Activated CD4-positive, alpha-beta memory T cell treated with anti-CD3 and anti-CD28 coated beads, Interleukin-2, amount 10 ng/mL, durations not matched to agents 7 days and 5 days (primary cell): ENCODE results near the gene TSPAN8. TPM values are rescaled to one million over a fixed set of nuclear protein-coding genes. Genes with fewer than 3 reads are reported as not detected.
"Not testable (repeated sequence)": the region's sequence is repeated elsewhere in the genome, so short reads cannot be mapped to it uniquely, and the experiment has no call there.

Experiments
- CTCF ChIA-PET: fragments of 350-600 bp; sonication (Branson Sonifier 250); formaldehyde crosslinking; loops from one replicate; lab custom pipeline; 2021; ENCODE audit warnings: antibody characterized with exemption, inconsistent platforms; lab: Charles Lee
- POLR2A ChIA-PET: fragments of 350-600 bp; sonication (Branson Sonifier 250); formaldehyde crosslinking; loops from one replicate; lab custom pipeline; 2021; ENCODE audit warnings: antibody characterized with exemption; lab: Charles Lee
- DNase-seq: peaks from one replicate; pipeline ENCODE4 v3.0.0-alpha.2; 2020
- H3K27ac Mint-ChIP-seq: one replicate; pipeline ENCODE4 v1.8.0; 2021; ENCODE audit warnings: mild to moderate bottlenecking, mixed read lengths
- H3K27me3 Mint-ChIP-seq: one replicate; pipeline ENCODE4 v1.8.0; 2021; ENCODE audit warnings: mixed read lengths
- H3K36me3 Mint-ChIP-seq: one replicate; pipeline ENCODE4 v1.8.0; 2021; ENCODE audit warnings: low read depth, mixed read lengths
- H3K4me1 Mint-ChIP-seq: one replicate; pipeline ENCODE4 v1.8.0; 2021; ENCODE audit warnings: mixed read lengths
- H3K4me3 Mint-ChIP-seq: one replicate; pipeline ENCODE4 v1.8.0; 2021; ENCODE audit warnings: mild to moderate bottlenecking, mixed read lengths
- H3K9me3 Mint-ChIP-seq: one replicate; pipeline ENCODE4 v1.8.0; 2021; ENCODE audit warnings: mixed read lengths
- total RNA-seq, 2 experiments: library from RNA; stranded (reverse); gene quantifications; one replicate each; pipeline ENCODE4 v1.2.3, GENCODE V29; 2021

The TSPAN8 gene
- total RNA-seq, 2 experiments from 2014 or later: not detected

GRCh38 chr12:71134405-71134804 lies 23.4 kb downstream of the TSPAN8 start:
- Mint-ChIP-seq H3K9me3 (no peaks in the 10 kb centered on the region), H3K36me3 (no peaks in the 10 kb centered on the region), H3K27me3 (no peaks in the 10 kb centered on the region), H3K27ac (no peak overlapping the region), H3K4me1 (no peaks in the 10 kb centered on the region), H3K4me3 (no peak overlapping the region)
- POLR2A ChIA-PET: no interaction called here
- CTCF ChIA-PET: no interaction called here
- DNase-seq: no peak

DNA sequence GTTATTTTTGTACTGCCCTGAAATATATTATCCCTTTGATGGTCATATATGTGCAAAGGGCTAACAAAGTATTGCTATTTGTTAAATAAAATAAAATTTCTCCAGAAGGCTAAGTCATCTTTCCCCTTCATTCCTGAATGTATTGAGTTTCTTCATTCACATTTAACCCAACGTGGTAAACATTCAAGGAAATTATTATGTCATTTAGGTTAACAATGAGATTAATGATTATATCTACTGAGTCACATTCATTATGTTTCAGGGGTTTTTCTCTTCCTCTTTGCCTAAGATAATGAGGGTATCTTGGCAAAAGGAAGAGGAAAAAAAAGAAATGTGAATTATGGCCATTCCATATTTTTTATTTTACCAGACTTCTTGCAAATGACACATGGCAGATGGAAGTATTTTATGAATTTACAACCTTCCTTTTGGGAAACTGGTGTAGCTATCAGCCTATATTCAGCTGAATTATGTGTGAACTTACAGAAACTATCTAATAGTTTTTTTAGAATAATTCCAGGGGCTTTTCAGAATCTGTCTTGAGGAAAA lies 27.2 kb downstream of the TSPAN8 start:
- ChIA-PET CTCF (no interaction called here), POLR2A (no interaction called here)
- no peak for DNase-seq
- Mint-ChIP-seq H3K36me3 (no peaks in the 10 kb centered on the region), H3K27ac (no peak overlapping the region), H3K27me3 (no peaks in the 10 kb centered on the region), H3K4me3 (no peak overlapping the region), H3K4me1 (no peaks in the 10 kb centered on the region), H3K9me3 (no peaks in the 10 kb centered on the region)

DNA sequence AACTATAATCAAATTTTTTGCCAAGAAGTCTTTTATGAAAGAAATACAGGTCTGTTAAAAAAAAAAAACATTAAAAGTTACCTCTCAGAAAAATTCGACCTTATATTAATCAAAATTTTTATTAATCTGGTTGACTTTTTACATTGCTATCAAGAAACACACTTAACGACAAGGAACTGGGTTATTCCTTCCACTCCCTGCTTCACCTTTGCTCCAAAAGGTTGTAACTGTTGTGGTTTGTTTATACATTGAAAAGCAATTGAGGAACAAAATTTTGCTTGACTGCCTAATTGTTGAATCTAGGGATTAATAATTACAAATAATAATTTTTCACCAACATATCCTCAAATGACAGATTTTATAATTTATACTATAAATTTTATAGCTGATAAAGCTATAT lies 28.4 kb downstream of the TSPAN8 start:
- no peak for DNase-seq
- ChIA-PET CTCF (no interaction called here), POLR2A (no interaction called here)
- Mint-ChIP-seq H3K27ac (no peak overlapping the region), H3K27me3 (no peaks in the 10 kb centered on the region), H3K9me3 (no peaks in the 10 kb centered on the region), H3K4me1 (no peaks in the 10 kb centered on the region), H3K36me3 (no peaks in the 10 kb centered on the region), H3K4me3 (no peak overlapping the region)

DNA sequence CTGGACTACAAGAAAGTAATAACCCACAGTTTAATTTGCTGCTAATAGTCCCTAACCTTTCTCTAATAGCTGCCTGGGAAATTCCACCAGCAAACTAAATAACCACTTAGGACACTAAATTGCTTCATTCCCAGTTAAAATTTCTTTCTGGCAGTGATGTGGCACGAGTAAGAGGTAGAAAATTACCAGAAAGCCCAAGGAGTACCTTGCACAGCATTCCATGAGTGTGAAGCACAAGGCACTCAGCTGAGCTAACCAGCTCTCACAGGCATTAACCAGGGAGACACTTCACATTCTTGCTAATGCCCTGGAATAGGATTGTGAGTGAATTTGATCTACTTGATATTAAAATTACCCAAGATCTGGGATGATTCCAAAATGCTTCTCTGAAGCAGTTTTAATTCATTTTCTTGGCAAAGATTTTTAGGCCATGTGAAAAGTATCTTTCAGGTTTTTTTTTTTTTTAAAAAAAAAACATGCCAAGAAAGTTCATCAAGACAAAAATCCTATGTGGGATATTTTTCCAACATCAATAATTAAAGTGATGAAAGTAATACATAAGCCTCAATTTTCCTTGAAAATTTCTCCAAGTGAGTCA lies 29.5 kb downstream of the TSPAN8 start:
- ChIA-PET POLR2A (no interaction called here), CTCF (no interaction called here)
- Mint-ChIP-seq H3K36me3 (no peaks in the 10 kb centered on the region), H3K9me3 (no peaks in the 10 kb centered on the region), H3K4me1 (no peaks in the 10 kb centered on the region), H3K27ac (no peak overlapping the region), H3K27me3 (no peaks in the 10 kb centered on the region), H3K4me3 (no peak overlapping the region)
- DNase-seq: no peak

- DNase-seq: no peak
- Mint-ChIP-seq H3K4me3 (no peak overlapping the region), H3K36me3 (no peaks in the 10 kb centered on the region), H3K27me3 (no peaks in the 10 kb centered on the region), H3K27ac (no peak overlapping the region), H3K4me1 (no peaks in the 10 kb centered on the region), H3K9me3 (no peaks in the 10 kb centered on the region)
- ChIA-PET POLR2A (no interaction called here), CTCF (no interaction called here)
These were observed 31.9 kb downstream of the TSPAN8 start for GRCh38 chr12:71125949-71126348.

DNA sequence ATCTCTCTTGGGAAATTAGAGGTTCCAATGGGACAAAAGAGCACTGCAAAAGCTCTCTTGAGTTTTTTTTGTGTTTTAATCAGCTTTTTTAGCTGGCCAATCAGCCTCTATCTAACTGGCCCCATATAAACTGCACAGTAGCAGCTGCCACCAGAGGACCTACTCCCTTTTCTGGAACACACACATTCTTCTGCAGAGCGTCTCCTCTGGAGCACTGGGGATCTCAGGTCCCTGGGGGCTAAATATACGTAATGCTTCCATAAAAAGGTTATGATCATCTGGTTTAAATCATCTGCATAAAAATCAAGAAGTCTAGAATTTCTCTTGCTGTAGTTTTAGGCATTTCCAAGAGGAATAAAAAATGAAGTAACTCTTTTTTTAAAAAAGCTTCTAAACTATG lies 32.3 kb downstream of the TSPAN8 start:
- H3K27ac Mint-ChIP-seq: no peak overlapping the region
- H3K27me3 Mint-ChIP-seq: no peaks in the 10 kb centered on the region
- no peaks in the 10 kb centered on the region for H3K36me3 Mint-ChIP-seq
- no peaks in the 10 kb centered on the region for H3K4me1 Mint-ChIP-seq
- ChIA-PET POLR2A (no interaction called here), CTCF (no interaction called here)
- DNase-seq: no peak
- no peak overlapping the region for H3K4me3 Mint-ChIP-seq
- H3K9me3 Mint-ChIP-seq: no peaks in the 10 kb centered on the region

DNA sequence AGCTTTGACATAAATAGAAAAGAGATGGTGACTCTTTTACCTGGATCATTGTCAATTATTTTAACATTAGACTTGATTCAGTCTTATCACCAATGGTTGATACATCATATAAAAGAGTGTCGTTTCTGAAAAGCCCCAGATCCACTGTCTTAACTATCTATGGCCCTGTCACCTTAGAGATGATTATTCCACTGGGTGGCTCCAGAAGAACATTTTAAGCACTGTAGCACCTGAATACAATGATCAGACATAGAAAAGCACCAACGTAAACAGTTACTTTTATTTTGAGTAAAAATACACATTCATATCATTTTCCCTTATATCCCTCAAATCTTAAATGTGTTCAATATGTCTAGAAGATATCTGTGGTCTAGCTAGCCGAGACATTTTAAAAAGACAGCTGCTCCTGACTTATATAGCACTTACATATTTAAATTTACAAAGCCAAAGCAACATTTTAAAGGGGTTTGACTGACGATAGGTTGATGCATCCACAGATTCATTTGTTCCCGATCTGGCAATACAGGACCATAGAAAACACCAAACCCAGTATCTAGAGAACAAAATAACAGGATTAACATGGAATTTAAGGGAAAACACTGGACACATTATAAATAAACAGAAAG lies 32.9 kb downstream of the TSPAN8 start:
- Mint-ChIP-seq H3K4me1 (no peaks in the 10 kb centered on the region), H3K4me3 (no peak overlapping the region), H3K27me3 (no peaks in the 10 kb centered on the region), H3K27ac (no peak overlapping the region), H3K36me3 (no peaks in the 10 kb centered on the region), H3K9me3 (no peaks in the 10 kb centered on the region)
- POLR2A ChIA-PET: no interaction called here
- no peak for DNase-seq
- CTCF ChIA-PET: no interaction called here

- H3K4me3 Mint-ChIP-seq, CTCF ChIA-PET, H3K9me3 Mint-ChIP-seq, DNase-seq, POLR2A ChIA-PET, H3K4me1 Mint-ChIP-seq, H3K27me3 Mint-ChIP-seq, H3K27ac Mint-ChIP-seq, H3K36me3 Mint-ChIP-seq: not testable (repeated sequence)
These were observed 44.7 kb downstream of the TSPAN8 start for GRCh38 chr12:71113148-71113547.

- DNase-seq: no peak
- Mint-ChIP-seq H3K27me3 (no peaks in the 10 kb centered on the region), H3K9me3 (no peaks in the 10 kb centered on the region), H3K4me3 (no peak overlapping the region), H3K27ac (no peak overlapping the region), H3K36me3 (no peaks in the 10 kb centered on the region), H3K4me1 (no peaks in the 10 kb centered on the region)
- POLR2A ChIA-PET: no interaction called here
- CTCF ChIA-PET: no interaction called here
These were observed 48.0 kb downstream of the TSPAN8 start for GRCh38 chr12:71109834-71110233.

- CTCF ChIA-PET: no interaction called here
- no peak for DNase-seq
- Mint-ChIP-seq H3K36me3 (no peaks in the 10 kb centered on the region), H3K4me1 (no peaks in the 10 kb centered on the region), H3K9me3 (peaks cover 2% of the 10 kb centered on the region), H3K4me3 (no peak overlapping the region), H3K27me3 (no peaks in the 10 kb centered on the region), H3K27ac (no peak overlapping the region)
- POLR2A ChIA-PET: no interaction called here
These were observed 49.4 kb downstream of the TSPAN8 start for GRCh38 chr12:71108355-71108754.

GRCh38 chr12:71107936-71108335 lies 49.9 kb downstream of the TSPAN8 start:
- Mint-ChIP-seq H3K9me3 (peaks cover 2% of the 10 kb centered on the region), H3K4me1 (no peaks in the 10 kb centered on the region), H3K4me3 (no peak overlapping the region), H3K27me3 (no peaks in the 10 kb centered on the region), H3K27ac (no peak overlapping the region), H3K36me3 (no peaks in the 10 kb centered on the region)
- no peak for DNase-seq
- CTCF ChIA-PET: no interaction called here
- POLR2A ChIA-PET: no interaction called here

DNA sequence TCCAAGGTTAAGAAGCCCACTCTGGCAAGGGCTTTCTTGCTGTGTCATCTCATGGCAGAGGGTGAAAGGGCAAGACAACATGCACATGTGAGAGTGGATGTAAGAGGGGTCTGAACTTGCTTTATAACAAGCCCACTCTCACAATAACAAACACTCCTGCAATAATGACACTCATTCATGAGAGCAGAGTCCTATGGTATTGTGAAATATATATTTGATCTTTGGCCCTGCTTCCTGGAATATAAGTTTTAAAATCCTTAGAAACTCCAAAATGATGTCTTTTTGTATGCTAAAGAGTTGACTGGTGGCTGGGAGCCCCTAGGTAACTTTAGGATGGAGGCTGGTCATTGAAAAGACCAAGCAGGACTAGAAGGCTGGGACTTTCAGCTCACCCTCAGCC lies 51.8 kb downstream of the TSPAN8 start:
- H3K9me3 Mint-ChIP-seq: peaks cover 2% of the 10 kb centered on the region
- DNase-seq: no peak
- CTCF ChIA-PET: no interaction called here
- H3K27me3 Mint-ChIP-seq: no peaks in the 10 kb centered on the region
- POLR2A ChIA-PET: no interaction called here
- H3K36me3 Mint-ChIP-seq: no peaks in the 10 kb centered on the region
- H3K4me1 Mint-ChIP-seq: no peaks in the 10 kb centered on the region
- no peak overlapping the region for H3K27ac Mint-ChIP-seq
- H3K4me3 Mint-ChIP-seq: no peak overlapping the region

DNA sequence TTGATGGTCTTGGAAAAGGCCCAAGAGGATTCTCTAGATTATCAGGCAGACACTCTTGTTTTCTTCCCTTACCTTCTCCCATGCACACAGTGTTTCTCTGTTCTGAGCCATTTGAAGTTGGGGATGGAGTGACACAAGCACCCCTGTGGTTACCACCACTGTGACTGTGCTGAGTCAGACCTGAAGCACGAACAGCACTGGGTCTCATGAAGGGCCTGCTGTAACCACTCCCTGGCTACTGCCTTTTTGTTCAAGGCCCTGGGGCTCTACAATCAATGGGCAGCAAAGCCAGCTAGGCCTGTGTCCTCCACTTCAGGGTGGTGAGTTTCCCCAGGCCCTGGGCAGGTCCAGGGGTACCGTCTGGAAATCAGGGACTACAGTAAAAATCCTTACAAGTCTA lies 65.5 kb downstream of the TSPAN8 start:
- CTCF ChIA-PET: no interaction called here

DNA sequence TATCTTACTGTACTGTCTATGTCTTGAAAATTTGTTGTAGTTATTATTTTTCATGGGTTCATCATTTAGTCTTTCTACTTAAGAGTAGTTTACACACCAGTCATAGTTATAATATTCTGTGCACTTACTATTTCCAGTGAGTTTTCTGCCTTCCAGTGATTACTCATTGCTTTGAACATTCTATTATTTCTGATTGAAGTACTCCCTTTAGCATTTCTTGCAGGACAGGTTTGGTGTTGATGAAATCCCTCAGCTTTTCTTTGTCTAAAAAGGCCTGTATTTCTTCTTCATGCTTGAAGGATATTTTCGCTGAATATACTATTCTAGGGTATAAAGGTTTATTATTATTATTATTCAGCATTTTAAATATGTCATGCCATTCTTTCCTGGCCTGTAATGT lies 66.8 kb downstream of the TSPAN8 start:
- DNase-seq: no peak
- no peak overlapping the region for H3K4me3 Mint-ChIP-seq
- no peak overlapping the region for H3K27ac Mint-ChIP-seq
- CTCF ChIA-PET: no interaction called here
- no peaks in the 10 kb centered on the region for H3K27me3 Mint-ChIP-seq
- H3K36me3 Mint-ChIP-seq: no peaks in the 10 kb centered on the region
- POLR2A ChIA-PET: no interaction called here
- no peaks in the 10 kb centered on the region for H3K4me1 Mint-ChIP-seq
- peaks cover 2% of the 10 kb centered on the region for H3K9me3 Mint-ChIP-seq

More for the DNA sequence above, 65.5 kb downstream of the TSPAN8 start:
- Mint-ChIP-seq H3K9me3 (peaks cover 2% of the 10 kb centered on the region), H3K4me1 (no peaks in the 10 kb centered on the region), H3K27ac (no peak overlapping the region), H3K4me3 (no peak overlapping the region), H3K36me3 (no peaks in the 10 kb centered on the region), H3K27me3 (no peaks in the 10 kb centered on the region)
- POLR2A ChIA-PET: no interaction called here
- DNase-seq: no peak
